ENCODE results near the gene KCNMB2. TPM values are rescaled to one million over a fixed set of nuclear protein-coding genes. Genes with fewer than 3 reads are reported as not detected.

The KCNMB2 gene
- total RNA-seq, 2 experiments from 2014 or later, result not detected

DNA sequence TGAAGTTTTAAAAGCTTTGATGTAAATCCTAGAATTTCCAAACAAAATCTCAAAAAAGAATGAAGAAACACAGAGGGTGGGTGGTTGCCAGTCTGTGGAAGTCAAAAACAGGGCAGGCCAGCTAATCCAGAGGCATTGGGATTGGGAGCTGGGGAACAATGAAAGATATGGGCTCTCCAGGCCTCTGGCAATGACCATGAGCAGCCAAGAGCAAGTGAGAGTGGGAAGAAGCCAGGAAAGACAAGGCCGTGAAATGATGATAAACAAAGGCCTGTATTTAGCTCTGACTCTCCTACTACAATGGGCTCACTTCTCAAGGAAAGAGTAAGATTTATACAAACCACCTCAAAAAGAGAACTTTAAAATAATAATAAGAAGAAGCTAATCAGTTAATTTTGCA, 286.9 kb downstream of the KCNMB2 start:
- Mint-ChIP-seq H3K9me3 (no peaks in the 10 kb centered on the region), H3K4me3 (no peak overlapping the region), H3K27me3 (no peaks in the 10 kb centered on the region), H3K27ac (no peak overlapping the region), H3K4me1 (peaks cover 2% of the 10 kb centered on the region), H3K36me3 (ENCODE audit: low read depth) (no peaks in the 10 kb centered on the region)
- ChIA-PET CTCF (interaction anchor here (0.6 kb wide), 1 partner anchor 78 kb away, joined by 4 read pairs; no protein-coding TSS in a partner anchor), POLR2A (no interaction called here)
- DNase-seq, result no peak

DNA sequence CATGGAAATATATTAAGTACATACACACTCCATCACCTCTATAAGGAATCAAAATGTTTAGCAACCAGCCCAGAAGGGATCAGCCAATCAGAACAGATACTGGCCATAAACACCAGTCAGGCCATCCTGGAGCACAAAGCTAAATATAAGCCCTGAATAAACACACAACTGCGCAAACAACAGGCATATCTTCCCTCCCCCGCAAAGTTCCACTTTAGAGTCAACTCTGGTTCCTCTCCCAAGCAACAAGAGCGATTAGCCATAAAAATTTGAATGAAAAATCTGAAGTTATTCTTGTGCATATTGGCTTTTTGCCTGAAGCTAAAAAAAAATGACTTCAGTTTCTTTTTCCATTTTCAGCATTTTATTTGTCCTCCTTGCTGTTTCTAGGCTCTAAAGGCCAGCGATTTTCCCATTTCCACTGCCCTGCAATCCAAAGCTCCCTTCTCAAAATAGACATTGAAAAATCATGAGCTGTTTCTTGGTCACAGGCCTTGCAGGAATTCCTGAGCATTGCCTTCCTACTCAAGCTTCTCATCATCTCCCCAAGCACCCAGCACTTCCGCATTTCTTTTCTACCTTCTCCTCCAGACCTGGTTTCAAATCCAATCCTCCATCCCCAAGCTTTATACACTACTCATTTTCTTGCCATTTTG, 287.5 kb downstream of the KCNMB2 start:
- DNase-seq, result no peak
- Mint-ChIP-seq H3K27ac (no peak overlapping the region), H3K36me3 (ENCODE audit: low read depth) (no peaks in the 10 kb centered on the region), H3K4me3 (no peak overlapping the region), H3K4me1 (peaks cover 2% of the 10 kb centered on the region), H3K9me3 (no peaks in the 10 kb centered on the region), H3K27me3 (no peaks in the 10 kb centered on the region)
- ChIA-PET POLR2A (no interaction called here), CTCF (interaction anchor here (0.7 kb wide), 1 partner anchor 670 kb away, joined by 3 read pairs; no protein-coding TSS in a partner anchor)

DNA sequence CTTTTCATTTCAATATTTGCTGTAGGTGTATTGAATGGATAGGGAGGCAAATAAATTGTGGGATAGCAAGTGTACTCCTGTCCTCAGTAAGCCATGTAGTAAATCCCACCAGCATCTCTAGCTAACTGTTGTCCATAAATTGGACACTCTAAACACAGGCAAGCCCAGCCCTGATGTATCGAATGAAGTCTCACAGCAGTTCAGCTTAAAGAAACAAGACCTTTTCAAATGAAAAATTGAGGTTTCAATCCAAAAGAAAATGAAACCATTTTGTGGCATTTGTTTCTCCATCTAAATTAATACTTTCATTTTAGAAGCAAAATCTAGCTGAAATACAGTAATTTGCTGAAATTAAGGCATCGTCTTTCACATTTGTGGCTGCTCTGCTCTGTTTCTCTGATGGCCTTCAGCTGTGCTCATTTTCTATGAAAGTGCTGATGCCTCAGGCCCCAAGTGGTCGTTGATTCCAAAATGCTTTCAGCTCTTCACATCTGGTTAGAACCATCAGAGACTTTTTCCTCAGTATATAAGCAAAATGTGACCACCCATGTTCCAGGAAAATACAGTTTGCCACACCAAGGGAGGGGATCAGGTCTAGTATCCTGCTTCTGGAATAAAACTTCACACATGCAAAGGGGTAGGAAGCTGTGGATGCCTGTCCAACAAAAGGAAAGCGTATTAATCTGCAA, 290.3 kb downstream of the KCNMB2 start:
- ChIA-PET POLR2A (no interaction called here), CTCF (no interaction called here)
- H3K27me3 Mint-ChIP-seq, result no peaks in the 10 kb centered on the region
- peaks cover 2% of the 10 kb centered on the region for H3K4me1 Mint-ChIP-seq
- no peak overlapping the region for H3K4me3 Mint-ChIP-seq
- DNase-seq, result no peak
- no peaks in the 10 kb centered on the region for H3K9me3 Mint-ChIP-seq
- H3K27ac Mint-ChIP-seq, result no peak overlapping the region
- no peaks in the 10 kb centered on the region for H3K36me3 Mint-ChIP-seq (ENCODE audit: low read depth)

DNA sequence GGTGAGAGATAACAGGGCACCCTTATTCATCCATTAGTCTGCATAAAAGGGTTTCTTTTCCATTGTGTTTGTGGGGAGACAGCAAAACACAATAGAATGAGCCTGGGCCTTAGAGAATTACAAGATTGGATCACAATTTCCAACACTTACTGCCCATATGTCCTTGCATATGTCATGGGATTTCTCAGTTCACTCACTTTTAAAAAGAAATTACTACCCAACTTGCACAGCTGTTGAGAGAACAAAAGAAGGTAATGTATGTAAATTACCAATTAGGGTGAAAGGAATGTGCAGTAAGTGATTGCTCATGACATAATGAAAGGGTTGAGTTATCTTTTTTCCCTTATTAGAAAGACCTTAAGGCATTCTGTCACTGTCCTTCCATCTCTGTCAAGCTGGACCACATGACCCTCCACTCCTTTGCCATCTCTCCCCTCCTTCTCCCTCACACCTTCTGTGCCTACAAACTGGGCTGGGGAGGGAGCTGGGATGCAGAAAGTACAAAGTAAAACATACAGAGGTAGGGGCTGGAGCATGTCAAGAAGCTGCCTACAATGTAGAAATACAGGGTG, 291.1 kb downstream of the KCNMB2 start:
- POLR2A ChIA-PET, result no interaction called here
- Mint-ChIP-seq H3K4me3 (no peak overlapping the region), H3K36me3 (ENCODE audit: low read depth) (no peaks in the 10 kb centered on the region), H3K27me3 (no peaks in the 10 kb centered on the region), H3K27ac (no peak overlapping the region), H3K9me3 (no peaks in the 10 kb centered on the region), H3K4me1 (peaks cover 2% of the 10 kb centered on the region)
- DNase-seq, result no peak
- CTCF ChIA-PET, result no interaction called here

DNA sequence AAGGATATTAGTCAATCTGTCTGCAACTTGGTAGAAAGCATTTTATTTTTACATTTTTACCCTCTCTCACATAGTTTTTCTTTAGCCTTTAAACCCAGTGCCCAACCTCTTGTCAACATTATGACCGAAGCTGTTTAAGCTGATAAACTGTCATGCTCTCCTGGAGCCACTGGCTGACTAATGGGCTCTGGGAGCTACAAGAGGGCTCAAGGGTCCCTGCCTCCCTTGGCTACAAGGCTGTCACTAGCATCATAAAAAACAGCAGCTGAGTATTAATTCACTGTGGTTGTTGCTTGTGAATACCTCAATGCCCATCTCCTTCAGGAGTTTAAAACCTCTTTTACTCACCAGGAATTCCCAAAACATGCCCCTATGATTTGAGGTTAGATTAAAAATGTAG, 297.5 kb downstream of the KCNMB2 start:
- DNase-seq, result no peak
- H3K4me3 Mint-ChIP-seq, result no peak overlapping the region
- H3K27ac Mint-ChIP-seq, result no peak overlapping the region
- POLR2A ChIA-PET, result no interaction called here
- no peaks in the 10 kb centered on the region for H3K9me3 Mint-ChIP-seq
- CTCF ChIA-PET, result no interaction called here
- no peaks in the 10 kb centered on the region for H3K4me1 Mint-ChIP-seq
- no peaks in the 10 kb centered on the region for H3K36me3 Mint-ChIP-seq (ENCODE audit: low read depth)
- no peaks in the 10 kb centered on the region for H3K27me3 Mint-ChIP-seq

DNA sequence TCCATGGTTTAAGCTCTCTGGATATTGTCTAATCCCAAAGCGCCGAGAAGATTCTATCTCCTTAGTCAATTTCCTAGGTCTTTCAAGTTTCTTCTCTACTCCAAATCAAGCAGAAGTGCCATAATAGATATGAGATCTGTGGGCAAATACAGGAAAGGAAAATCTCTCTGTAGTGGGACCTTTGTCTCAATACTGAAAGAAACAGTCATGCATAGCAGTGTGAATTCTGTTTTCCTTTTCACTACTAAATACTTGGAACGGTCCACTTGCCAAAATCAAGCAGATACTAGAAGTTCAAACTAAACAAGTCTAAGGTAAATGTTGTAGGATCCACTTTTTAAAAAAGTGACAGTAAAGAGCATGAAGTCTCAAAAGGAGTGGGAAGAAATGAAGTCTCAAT, 298.8 kb downstream of the KCNMB2 start:
- H3K27me3 Mint-ChIP-seq, result no peaks in the 10 kb centered on the region

DNA sequence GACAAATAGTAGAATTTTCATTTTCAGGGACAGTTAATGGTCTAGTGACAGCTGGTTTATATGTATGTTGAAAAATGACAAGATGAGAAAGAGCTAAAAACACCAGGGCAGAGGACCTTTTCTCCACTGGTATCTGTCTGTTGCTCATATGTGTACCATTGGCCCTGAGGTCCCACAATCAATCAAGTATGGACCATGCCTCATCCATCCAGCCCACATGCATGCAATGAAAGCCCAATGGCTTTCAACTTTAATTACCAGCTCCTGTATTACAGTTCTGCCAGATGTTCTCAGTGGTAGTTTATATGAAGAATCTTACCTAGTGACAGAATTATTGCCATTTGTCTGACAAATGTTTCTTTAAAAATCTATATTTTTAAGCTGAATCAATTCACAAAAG, 301.3 kb downstream of the KCNMB2 start:
- no peaks in the 10 kb centered on the region for H3K27me3 Mint-ChIP-seq

More for the DNA sequence above, 298.8 kb downstream of the KCNMB2 start:
- Mint-ChIP-seq H3K9me3 (no peaks in the 10 kb centered on the region), H3K27ac (no peak overlapping the region), H3K4me1 (no peaks in the 10 kb centered on the region), H3K4me3 (no peak overlapping the region), H3K36me3 (ENCODE audit: low read depth) (no peaks in the 10 kb centered on the region)
- ChIA-PET CTCF (no interaction called here), POLR2A (no interaction called here)
- no peak for DNase-seq

DNA sequence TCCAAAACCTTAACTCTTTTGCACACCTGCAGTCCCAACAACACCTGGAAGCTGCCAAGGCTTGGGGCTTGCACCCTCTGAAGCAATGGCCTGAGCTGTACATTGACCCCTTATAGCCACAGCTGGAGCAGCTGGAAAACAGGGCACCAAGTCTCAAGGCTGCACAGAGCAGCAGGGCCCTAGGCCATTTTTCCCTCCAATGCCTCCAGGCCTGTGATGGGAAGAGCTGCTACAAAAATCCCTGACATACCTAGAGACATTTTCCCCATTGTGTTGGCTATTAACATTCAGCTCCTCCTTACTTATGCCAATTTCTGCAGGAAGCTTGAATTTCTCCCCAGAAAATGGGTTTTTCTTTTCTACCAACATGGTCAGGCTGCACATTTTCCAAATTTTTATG, 304.4 kb downstream of the KCNMB2 start:
- Mint-ChIP-seq H3K36me3 (ENCODE audit: low read depth) (no peaks in the 10 kb centered on the region), H3K27me3 (no peaks in the 10 kb centered on the region), H3K27ac (no peak overlapping the region), H3K4me3 (no peak overlapping the region), H3K4me1 (no peaks in the 10 kb centered on the region), H3K9me3 (no peaks in the 10 kb centered on the region)
- ChIA-PET CTCF (no interaction called here), POLR2A (interaction anchor here (0.6 kb wide), 1 partner anchor 189 kb away, joined by 3 read pairs; no protein-coding TSS in a partner anchor)
- DNase-seq, result no peak

More for the DNA sequence above, 301.3 kb downstream of the KCNMB2 start:
- Mint-ChIP-seq H3K36me3 (ENCODE audit: low read depth) (no peaks in the 10 kb centered on the region), H3K4me1 (no peaks in the 10 kb centered on the region), H3K27ac (no peak overlapping the region), H3K9me3 (no peaks in the 10 kb centered on the region), H3K4me3 (no peak overlapping the region)
- POLR2A ChIA-PET, result no interaction called here
- CTCF ChIA-PET, result no interaction called here
- no peak for DNase-seq

DNA sequence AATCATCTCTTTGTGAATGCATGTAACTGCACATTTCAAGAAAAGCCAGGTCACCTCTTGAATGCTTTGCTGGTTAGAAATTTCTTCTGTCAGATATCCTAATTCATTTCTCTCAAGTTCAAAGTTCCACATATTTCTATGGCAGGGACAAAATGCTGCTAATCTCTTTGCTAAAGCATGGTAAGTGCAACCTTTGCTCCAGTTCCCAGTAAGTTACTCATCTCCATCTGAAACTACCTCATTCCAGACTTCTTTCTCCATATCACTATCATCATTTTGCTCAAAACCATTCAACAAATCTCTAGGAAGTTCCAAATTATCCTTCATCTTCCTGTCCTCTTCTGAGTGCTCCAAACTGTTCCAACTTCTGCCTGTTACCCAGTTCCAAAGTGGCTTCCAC, 304.8 kb downstream of the KCNMB2 start:
- H3K9me3 Mint-ChIP-seq, result no peaks in the 10 kb centered on the region
- no peaks in the 10 kb centered on the region for H3K36me3 Mint-ChIP-seq (ENCODE audit: low read depth)
- no peaks in the 10 kb centered on the region for H3K4me1 Mint-ChIP-seq
- CTCF ChIA-PET, result no interaction called here
- POLR2A ChIA-PET, result interaction anchor here (0.6 kb wide), 1 partner anchor 189 kb away, joined by 3 read pairs; no protein-coding TSS in a partner anchor
- H3K27ac Mint-ChIP-seq, result no peak overlapping the region
- DNase-seq, result no peak
- H3K4me3 Mint-ChIP-seq, result no peak overlapping the region
- H3K27me3 Mint-ChIP-seq, result no peaks in the 10 kb centered on the region

DNA sequence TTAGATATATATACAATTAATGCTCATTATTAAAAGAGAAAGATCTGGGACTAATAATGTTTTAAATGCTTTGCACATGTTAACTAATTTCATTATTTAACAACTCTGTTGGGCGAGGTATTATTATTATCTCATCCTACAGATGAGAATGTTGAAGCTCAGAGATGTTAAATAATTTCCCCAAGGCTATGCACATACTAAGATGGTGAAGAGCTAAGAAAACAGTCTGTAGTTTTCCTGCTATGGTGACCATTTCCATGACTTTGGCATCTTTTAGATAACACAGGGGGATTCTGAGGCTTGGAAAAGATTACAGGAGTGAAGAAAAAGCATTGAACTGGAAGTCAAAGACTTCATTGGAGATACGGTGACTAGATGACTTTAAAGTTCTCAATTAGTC, 308.7 kb downstream of the KCNMB2 start:
- no peak for DNase-seq
- POLR2A ChIA-PET, result no interaction called here
- Mint-ChIP-seq H3K36me3 (ENCODE audit: low read depth) (no peaks in the 10 kb centered on the region), H3K4me3 (no peak overlapping the region), H3K27me3 (no peaks in the 10 kb centered on the region), H3K27ac (no peak overlapping the region), H3K4me1 (no peaks in the 10 kb centered on the region), H3K9me3 (no peaks in the 10 kb centered on the region)
- CTCF ChIA-PET, result no interaction called here

DNA sequence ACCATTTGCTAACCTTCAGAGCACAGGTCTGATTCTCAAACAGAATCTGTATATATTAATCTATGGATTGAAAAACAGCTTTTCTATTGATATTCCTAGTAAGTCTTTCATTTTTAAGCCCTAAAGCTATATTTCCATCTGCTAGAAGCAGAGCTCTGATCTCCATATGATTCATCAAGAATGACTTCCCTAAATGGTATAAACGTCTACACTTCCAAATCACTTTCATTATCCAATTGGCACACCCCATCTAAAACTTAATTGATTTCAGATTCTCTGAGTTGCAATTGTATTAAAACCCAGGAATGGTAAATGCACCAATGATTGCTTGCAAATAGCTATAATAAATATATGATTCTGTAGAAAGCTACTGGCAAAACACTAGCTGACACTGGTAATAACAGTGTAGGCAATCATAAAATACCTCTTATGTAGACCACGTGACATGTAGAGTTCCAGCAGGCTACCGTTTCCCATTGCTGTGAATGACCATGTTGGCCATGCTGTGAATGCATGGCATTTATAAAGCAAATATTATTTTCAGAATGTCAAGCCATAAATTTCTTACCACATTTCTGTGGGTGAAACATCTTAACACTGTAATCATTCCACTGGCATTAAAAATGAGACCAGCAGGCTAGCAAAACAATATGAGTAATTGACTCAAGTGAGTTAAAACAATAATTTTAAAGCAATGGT, 309.3 kb downstream of the KCNMB2 start:
- Mint-ChIP-seq H3K27ac (no peak overlapping the region), H3K36me3 (ENCODE audit: low read depth) (no peaks in the 10 kb centered on the region), H3K27me3 (no peaks in the 10 kb centered on the region), H3K4me1 (no peaks in the 10 kb centered on the region), H3K4me3 (no peak overlapping the region), H3K9me3 (no peaks in the 10 kb centered on the region)
- CTCF ChIA-PET, result no interaction called here
- POLR2A ChIA-PET, result no interaction called here
- DNase-seq, result no peak

DNA sequence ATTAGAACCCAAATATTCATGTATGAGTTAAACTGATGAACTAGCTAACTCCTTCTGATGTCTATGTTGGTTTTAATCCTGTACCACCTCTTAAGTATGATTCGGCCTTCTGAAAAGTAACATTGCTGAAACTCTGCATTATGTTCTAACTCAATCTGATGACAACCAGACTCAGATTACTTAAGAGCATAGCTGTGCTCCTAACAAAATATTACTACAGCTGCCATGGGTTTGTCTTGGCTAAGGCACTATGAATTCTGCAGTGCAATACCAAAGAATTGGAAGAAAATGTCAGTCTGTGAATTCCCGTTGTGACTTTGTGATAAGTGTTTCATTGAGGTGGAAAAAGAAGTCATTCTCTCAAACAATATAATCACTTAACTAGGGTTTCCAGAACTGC, 311.0 kb downstream of the KCNMB2 start:
- no peak for DNase-seq
- Mint-ChIP-seq H3K4me1 (no peaks in the 10 kb centered on the region), H3K4me3 (no peak overlapping the region), H3K27me3 (no peaks in the 10 kb centered on the region), H3K27ac (no peak overlapping the region), H3K36me3 (ENCODE audit: low read depth) (no peaks in the 10 kb centered on the region), H3K9me3 (no peaks in the 10 kb centered on the region)
- ChIA-PET POLR2A (no interaction called here), CTCF (no interaction called here)

DNA sequence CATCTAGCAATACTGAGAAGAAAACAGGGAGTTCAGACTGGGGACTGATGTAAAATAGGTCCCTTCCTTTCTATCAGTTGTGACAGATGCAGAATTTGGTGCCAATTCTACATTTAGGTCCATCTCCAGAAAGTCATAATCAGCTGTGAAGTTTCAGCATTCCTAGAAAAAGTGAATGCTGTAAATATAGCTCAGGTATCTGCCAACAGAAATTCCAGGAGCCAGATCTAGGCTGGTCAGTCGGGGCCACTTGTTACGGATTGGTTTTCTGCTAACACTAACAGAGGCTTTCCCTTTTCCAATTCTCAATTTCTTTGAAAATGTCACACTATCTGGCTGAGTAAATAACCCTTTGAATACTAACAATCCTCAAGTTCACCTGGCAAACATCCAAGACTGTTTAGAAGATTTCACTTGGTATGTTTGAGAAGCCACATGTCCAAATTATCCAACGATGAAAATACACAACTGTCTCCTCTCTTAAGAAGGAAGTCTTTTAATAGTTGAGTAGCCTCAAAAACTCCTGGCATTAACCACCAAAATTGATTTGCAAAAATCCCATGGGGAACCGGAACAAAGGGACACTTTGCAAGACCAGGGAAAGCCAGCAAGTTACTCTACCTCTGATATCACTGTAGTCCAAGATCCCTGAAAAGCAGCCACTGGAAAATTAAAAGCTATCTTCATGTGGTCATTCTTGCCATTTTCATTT, 313.1 kb downstream of the KCNMB2 start:
- Mint-ChIP-seq H3K9me3 (no peaks in the 10 kb centered on the region), H3K36me3 (ENCODE audit: low read depth) (no peaks in the 10 kb centered on the region), H3K4me3 (no peak overlapping the region), H3K27me3 (no peaks in the 10 kb centered on the region), H3K27ac (no peak overlapping the region), H3K4me1 (no peaks in the 10 kb centered on the region)
- ChIA-PET POLR2A (no interaction called here), CTCF (no interaction called here)
- DNase-seq, result no peak

All from activated CD4-positive, alpha-beta T cell treated with anti-CD3 and anti-CD28 coated beads, Interleukin-2, amount 10 ng/mL, durations not matched to agents 7 days and 5 days (primary cell).